GM21786 (cell line): ENCODE measurements around the gene RAB34.
A peak's percentile ranks its signal among the peaks of the same experiment; 100 is the strongest.
"Not testable (repeated sequence)": the region's sequence is repeated elsewhere in the genome, so short reads cannot be mapped to it uniquely, and the experiment has no call there.

ENCODE experiments used
- ATAC-seq: cut with Tn5 transposase; IDR thresholded peaks from one replicate; pipeline ENCODE4 v1.9.1; 2021; ENCODE audit not compliant: unreplicated experiment

The RAB34 gene

DNA sequence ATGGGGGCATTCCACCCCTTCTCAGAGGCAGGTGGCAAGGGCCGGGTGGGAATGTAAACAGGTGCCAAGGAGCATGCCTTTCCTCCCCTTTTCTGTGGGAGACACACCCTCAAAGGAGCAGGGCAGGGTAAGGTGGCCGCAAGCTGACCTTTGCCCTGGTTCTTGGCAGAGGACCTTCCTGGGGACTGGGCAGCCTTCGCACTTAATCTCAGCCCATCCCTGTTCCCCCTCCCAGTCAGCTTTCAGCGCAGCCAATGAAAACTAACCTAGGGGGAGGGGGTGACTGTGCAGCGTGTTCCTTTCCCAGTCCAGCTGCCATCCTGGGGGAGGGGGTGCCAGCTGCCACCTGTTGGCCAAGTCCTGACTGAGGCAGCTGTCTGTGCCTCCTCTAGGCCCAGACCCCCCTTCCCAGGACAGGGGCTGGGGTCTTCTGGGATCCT, 29.0 kb upstream of the RAB34 start:
- ATAC-seq, result no peak

GRCh38 chr17:28745786-28746411, 28.2 kb upstream of the RAB34 start:
- no peak for ATAC-seq

- no peak for ATAC-seq
Measured at GRCh38 chr17:28744972-28745785, 27.5 kb upstream of the RAB34 start.

DNA sequence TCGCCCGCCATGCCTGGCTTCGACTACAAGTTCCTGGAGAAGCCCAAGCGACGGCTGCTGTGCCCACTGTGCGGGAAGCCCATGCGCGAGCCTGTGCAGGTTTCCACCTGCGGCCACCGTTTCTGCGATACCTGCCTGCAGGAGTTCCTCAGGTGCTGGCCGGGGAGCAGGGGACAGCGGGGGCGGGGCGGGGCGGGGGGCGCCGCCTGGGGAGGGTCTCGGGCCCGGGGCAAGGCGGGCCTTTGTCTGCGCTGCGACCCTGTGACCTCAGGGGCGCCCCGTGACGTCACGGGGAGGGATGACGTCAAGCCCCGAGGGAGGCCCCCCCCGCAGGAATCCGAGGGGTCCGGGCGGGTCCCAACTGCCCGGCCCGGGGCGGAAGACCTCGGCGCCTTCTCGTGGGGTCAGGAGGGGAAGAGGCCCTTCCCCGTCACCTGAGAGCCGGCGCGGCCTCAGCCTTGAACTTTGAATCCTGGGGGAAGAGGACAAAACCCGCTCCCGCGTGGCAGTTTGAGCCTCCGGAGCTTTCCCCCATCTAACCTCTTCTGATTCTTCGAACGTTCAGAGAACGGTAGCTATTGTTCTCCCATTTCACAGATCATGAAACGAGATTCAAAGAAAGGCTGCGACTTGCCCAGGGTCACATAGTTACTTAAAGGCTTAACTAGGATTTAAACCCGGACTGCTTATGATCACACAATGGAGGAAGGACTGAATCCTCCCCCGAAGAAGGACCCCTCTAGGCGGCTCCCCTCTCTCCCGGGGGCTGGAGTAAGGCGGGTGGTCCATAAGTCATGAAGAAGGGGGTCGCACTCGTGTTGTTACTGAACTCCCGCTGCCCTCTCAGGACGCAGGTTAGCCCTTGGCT, 26.7 kb upstream of the RAB34 start:
- ATAC-seq, result no peak

- ATAC-seq, result peak; percentile 55
Measured at GRCh38 chr17:28743243-28744103, 25.8 kb upstream of the RAB34 start, which contains the start of gene TRAF4. TSS of gene TRAF4 (plus strand) at chr17:28744011. CDS start at chr17:28744113, 102 bp downstream.

DNA sequence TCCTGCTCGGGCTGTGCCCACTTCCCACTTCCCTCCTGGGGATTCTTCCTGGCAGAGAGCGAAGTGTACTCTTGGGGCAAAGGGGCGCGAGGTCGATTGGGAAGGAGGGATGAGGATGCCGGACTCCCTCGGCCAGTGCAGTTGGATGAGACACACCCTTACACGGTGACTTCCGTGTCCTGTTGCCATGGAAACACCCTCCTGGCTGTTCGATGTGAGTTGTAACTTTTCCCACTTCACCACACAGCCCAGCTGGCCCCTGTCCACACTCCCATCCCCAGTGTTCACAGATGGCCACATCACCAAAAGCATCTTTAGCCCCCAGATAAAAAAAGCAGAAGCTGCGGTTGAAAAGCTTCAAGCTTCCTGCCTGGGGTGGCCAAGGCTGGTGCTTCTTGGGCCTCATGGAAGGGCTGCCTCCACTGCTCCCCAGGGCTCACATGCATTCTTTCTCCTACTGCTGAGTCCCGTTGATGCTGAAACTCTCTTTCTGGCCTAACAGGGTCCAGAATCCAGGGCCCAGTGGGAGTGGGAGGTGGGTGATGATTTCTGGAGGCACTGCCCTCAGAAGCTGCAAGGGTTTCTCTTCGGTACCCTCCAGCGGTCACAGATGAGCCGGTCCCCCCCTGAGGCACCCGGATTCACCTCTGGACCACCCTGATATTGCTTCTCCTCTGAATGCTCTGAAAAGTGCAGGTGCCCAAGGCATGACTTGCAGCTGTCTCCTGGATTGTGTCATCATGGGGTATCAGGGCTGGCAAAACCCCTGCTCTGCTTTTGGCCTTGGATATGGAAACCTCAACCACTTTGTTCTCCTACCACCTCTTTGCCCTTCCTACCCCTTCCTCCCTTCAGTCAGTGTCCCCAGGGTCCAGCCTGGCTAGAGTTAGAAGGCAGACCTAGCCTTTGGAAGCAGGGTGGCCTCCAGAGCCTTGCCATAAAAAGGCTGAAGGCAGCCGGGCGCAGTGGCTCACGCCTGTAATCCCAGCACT, 24.0 kb upstream of the RAB34 start:
- ATAC-seq, result no peak

DNA sequence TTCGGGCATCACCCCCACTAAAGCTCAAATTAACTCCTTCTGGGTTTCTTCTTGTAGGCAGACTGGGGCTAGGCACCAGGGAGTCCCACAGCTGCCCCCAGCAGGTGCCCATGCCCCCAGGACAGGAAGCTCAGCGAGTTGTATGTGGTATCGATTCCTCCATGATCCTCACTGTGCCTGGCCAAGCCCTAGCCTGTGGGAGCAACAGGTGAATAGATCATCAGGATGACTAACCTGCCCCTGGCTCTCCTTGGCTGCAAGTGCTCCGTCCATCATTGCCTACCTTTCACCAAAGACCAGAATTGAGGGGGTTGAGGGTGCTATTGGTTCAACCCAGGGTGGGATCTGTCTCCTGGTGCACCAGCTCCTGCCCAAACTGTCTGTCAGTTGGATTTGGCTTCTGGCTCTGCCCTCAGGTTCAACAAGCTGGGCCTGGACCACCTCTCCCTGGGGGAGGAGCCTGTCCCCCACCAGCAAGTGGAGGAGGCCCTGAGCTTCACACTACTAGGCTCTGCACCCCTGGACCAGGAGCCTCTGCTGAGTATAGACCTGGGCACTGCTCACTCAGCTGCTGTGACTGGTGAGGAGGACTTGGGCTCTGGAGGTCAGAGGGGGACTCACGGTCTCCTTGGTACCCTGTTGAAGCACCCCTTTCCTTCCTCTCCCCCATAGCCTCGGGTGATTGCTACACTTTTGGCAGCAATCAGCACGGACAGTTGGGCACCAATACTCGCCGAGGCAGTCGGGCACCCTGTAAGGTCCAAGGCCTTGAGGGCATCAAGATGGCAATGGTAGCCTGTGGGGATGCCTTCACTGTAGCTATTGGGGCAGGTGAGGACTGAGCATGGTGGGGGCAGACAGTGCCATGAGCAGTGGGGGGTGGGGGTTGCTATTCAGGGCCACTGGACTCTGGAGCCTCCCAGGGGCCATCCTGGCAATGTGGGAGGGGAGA, 23.0 kb upstream of the RAB34 start:
- no peak for ATAC-seq

DNA sequence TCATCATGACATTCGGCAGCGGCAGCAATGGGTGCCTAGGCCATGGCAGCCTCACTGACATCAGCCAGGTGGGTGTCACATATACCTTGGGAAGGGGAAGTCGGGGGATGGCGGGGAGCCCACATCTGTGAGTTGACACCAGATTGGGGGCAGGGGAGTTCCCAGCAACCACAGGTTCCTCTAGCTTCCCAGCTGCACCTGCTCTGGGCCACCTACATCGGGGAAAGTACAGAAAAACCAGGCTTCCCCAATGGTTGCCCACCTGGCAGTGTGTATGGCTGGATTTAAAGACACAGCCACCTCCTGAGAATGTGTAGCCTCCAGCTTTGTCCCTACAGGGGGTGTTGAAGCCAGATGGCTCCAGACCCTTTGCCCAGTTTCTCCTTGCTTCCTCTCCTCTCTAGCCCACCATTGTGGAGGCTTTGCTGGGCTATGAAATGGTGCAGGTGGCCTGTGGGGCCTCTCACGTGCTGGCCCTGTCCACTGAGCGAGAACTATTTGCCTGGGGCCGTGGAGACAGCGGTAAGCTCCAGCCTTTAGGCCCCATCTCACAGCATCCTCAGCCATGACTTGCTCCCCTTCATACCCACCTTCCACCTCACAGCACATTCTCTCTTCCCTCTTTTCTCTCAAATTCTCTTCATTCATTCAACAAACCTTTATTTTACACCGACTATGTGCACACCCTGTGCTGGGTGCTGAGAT, 21.2 kb upstream of the RAB34 start:
- no peak for ATAC-seq

GRCh38 chr17:28737770-28738679, 20.4 kb upstream of the RAB34 start:
- ATAC-seq, result no peak

GRCh38 chr17:28737316-28737715, 19.6 kb upstream of the RAB34 start:
- no peak for ATAC-seq

GRCh38 chr17:28735913-28736769, 18.5 kb upstream of the RAB34 start:
- not testable (repeated sequence) for ATAC-seq

DNA sequence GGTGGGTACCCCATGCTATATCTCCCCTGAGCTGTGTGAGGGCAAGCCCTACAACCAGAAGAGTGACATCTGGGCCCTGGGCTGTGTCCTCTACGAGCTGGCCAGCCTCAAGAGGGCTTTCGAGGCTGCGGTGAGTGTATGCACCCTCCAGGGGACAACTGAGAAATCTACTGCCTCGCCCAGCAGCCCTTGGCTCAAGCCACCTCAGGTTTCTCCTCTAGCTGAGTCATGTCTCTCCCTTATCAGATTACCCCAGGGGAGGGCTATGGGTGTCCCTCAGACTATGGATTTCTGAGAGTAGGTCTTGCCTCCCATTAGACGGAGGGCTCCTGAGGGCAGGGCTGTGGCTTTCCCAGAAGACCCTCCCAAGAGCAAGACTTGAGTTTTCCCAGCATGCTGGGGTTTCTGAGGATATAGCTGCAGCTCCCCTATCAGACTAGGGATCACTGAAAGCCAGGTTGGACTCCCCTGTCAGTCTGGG, 17.6 kb upstream of the RAB34 start:
- no peak for ATAC-seq

DNA sequence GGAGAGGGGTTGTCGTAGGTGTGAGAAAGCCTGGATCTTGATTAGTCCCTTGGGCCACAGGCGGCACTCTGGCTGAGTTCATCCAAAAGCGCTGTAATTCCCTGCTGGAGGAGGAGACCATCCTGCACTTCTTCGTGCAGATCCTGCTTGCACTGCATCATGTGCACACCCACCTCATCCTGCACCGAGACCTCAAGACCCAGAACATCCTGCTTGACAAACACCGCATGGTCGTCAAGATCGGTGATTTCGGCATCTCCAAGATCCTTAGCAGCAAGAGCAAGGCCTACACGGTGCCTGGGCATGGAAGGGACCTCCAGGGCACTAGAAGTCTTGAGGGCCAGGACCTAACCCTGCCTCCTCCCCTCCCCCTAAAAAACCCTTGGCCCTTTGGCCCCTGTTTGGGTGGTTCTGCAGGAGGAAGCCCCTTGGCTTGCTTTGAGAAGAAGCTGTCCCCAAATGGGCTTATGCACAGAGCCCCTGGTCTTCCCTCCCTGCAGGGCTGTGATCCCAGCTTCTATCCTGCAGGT, 17.1 kb upstream of the RAB34 start:
- ATAC-seq, result no peak

- ATAC-seq, result no peak
Measured at GRCh38 chr17:28733346-28733745, 15.7 kb upstream of the RAB34 start.

- no peak for ATAC-seq
Measured at GRCh38 chr17:28729950-28730330, 12.3 kb upstream of the RAB34 start.
